Stimulated activated CD4-positive, alpha-beta T cell treated with anti-CD3 and anti-CD28 coated beads, Interleukin-15, amount 100 ng/mL, for 24 hours (primary cell): ENCODE measurements around the gene OR10G7.

ENCODE experiments used
- DNase-seq: peaks from one replicate; pipeline ENCODE4 v3.0.0-alpha.2; 2020

Gene OR10G7, protein sequence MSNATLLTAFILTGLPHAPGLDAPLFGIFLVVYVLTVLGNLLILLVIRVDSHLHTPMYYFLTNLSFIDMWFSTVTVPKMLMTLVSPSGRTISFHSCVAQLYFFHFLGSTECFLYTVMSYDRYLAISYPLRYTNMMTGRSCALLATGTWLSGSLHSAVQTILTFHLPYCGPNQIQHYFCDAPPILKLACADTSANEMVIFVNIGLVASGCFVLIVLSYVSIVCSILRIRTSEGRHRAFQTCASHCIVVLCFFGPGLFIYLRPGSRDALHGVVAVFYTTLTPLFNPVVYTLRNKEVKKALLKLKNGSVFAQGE

GRCh38 chr11:124041254-124041653, at the start of gene OR10G7:
OR10G7 (minus strand) TSS chr11:124041325; CDS start chr11:124039001, 2,324 bp downstream.
- DNase-seq = no peak

- DNase-seq = no peak
Observed at GRCh38 chr11:124085997-124086846, 45.1 kb upstream of the OR10G7 start.

DNA sequence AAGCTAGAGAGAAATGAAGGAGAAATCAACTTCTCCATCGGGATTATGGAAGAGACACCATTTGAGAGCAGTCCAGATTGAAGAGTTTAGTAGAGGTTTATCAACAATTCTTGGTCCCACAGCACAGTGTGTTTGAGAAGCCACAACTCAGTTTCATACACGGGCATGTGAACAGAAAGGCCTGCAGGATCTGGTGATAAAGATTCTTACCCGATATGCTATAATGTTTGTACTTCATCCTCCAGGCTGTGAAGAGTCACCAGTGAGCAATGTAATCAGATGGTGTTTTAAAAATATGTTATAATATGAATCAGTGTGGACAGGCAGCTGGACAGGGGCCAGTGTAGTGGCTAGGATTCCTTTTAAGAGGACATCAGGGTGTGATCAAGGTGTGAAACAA, 44.5 kb upstream of the OR10G7 start:
- no peak for DNase-seq

DNA sequence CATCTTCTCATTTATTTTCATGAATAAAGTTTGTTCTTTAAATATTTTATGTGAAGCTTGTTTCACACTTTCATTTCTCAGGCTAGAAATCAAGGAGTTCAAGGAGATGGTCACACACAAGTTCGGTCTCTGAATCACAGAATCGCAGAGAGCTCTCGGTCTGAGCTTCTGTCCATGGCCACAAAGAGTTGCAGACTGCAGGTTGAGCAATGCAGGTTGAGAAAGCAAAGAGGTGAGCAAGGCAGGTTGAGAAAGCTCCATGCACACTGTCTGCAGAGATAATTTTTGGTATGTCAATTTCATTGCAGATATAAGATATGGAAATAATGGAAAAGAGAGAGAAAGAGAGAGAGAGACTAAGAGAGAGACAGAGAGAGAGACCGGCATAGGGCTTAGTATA, 41.2 kb upstream of the OR10G7 start:
- no peak for DNase-seq

DNA sequence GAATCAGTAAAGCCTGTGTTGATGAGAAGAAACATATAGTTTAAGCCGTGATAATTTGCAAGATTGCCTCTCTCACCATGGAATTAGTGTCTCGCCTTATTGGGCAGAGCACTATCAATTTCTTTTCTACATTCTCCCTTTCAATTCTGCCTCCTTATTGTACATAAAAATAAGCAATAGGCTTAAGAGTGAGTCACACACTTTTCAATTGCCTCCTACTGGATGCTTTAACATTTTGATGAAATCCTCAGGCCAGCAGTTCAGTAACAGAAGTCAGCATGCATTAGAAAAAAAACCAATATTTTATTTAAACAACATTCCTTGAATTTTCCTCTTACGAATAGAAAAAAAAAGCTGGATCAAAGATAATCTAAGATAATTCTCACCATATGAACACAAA, 40.4 kb upstream of the OR10G7 start:
- DNase-seq = no peak

DNA sequence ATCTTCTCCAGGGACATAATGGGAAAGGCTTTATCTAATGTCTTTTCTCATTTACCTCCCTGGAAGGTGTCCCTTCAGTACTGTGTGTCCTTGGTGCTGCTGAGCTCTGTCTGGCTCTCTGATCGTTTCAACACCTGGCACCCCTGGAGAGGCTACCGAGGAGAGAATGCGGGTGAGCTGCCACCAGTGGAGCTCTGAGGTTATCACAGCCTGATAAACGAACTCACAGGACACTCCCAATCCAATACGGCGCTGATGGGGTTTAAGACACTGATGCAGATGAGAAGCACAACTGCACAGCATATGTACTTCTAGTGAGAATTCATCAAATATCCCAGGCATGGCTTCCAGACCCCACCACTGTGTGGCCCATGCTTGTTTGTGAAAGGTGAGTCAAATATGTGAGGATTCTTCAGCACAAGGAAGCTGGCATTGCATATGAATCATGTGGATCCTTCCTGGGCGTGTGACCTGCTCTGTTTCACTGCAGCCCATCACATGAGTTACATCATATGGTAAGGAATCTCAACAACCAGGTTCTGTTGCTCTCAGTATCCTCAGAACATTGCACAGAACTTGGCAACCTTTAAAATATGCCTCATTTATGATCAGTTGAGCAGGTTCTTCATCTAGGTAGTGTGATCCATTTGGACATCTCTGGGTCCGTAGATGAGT, 39.3 kb upstream of the OR10G7 start:
- DNase-seq = no peak

GRCh38 chr11:124079631-124080326, 38.7 kb upstream of the OR10G7 start:
- no peak for DNase-seq

DNA sequence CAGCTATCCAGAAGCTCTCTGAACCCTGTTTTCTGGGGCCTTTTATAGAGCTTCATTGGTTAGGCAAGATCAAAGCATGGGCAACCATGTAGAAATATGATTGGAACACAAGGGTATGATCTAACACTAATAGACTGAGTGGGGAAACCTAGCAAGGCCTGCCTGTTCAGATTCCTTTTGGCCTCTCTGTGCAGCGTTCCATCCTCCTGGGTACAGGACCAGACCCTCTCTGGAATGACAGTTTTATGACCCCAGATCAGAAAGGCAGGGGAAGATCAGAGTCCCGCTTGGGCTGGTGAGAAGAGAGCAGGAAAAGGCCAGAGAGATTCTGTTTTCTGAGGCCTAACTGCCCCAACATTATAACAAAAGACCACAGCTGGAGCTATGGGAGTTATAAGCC, 37.5 kb upstream of the OR10G7 start:
- no peak for DNase-seq

- no peak for DNase-seq
Observed at GRCh38 chr11:124077266-124077665, 36.1 kb upstream of the OR10G7 start.

DNA sequence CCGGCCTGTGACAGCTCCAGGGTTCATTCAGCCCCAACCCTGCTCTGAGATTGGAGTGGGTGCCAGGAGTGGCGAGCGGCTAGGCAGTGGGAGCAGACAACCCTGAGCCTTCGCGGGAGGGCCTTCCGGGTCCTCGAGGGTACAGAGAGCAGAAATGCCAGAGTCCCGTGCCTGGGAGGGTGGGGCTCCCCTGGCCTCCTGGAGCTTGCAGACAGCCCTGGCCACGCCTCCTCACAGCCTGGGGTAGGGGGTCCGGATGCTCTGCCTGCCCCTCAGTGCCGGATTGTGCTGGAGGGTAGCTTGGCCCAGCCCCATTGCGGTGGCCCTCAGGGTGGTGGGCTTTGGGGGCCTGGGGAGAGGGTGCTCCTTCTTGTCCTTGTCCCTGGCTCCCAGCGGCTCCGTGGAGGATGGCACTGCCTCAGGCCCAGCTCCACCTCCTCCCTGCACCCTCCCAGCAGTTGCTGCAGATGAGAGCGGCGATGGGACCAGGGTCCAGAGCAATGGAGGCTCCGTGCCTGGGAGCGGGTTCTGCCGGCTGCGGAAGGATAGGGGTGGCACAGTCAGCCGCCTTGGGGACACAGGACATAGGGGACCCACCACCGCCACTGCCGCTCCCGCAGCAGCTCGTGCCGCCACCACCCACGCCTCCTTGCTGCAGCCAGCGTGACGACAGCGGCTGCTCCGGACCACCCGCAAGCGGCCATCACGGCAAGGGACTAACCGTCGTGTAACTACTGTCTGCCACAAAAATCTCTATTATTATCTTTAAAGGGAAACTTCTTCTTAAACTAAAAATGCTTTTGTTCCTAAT, 34.9 kb upstream of the OR10G7 start:
- DNase-seq = peak; percentile 30

- no peak for DNase-seq
Observed at GRCh38 chr11:124075492-124075840, 34.3 kb upstream of the OR10G7 start.

GRCh38 chr11:124074554-124074953, 33.4 kb upstream of the OR10G7 start:
- DNase-seq = no peak

DNA sequence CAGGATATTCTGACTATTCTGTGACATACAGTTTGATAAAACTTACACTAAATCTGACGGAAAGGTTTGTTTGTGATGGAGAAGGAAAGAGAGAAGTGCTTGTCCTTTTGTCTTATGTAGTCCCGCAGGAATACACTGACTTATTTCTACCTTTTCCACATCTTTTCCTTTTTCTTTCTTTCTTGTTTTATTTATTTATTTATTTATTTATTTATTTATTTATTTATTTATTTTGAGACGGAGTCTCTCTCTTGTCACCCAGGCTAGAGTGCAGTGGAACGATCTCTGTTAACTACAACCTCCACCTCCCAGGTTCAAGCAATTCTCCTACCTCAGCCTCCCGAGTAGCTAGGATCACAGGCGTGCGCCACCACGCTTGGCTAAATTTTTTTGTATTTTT, 31.0 kb upstream of the OR10G7 start:
- DNase-seq = no peak

GRCh38 chr11:124071623-124071948, 30.5 kb upstream of the OR10G7 start:
- no peak for DNase-seq

DNA sequence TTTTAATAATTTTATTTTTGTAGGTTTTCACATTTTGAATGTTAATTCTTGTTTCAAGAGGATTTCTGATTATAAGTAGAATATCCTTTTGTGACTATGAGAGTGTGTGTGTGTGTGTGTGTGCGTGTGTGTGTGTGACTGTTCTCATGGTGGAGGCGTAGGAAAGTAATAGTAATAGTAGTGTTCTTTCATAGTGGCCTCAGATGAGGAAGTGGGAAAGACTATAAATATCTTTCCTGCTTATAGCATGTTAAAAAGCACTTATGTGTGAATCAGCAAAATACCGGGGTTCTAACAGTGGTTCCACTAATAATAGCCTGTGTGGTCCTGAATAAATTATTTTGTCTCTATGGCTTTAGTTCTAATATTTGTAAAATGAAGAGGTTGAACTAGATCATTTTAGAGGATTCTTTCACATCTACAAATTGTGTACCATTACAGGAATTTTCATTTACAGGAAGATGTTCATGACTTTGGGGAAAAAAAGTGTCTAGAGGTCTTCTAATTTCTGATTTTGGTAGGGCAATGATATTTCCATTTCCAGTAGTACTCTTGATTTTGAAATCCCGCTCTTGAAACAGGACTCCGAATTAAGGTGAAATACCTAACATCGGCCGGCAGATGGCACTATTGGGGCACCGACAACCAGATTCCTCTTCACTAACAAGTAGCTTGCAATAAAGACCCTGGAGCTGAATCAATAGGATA, 29.9 kb upstream of the OR10G7 start:
- DNase-seq = peak; percentile 74

DNA sequence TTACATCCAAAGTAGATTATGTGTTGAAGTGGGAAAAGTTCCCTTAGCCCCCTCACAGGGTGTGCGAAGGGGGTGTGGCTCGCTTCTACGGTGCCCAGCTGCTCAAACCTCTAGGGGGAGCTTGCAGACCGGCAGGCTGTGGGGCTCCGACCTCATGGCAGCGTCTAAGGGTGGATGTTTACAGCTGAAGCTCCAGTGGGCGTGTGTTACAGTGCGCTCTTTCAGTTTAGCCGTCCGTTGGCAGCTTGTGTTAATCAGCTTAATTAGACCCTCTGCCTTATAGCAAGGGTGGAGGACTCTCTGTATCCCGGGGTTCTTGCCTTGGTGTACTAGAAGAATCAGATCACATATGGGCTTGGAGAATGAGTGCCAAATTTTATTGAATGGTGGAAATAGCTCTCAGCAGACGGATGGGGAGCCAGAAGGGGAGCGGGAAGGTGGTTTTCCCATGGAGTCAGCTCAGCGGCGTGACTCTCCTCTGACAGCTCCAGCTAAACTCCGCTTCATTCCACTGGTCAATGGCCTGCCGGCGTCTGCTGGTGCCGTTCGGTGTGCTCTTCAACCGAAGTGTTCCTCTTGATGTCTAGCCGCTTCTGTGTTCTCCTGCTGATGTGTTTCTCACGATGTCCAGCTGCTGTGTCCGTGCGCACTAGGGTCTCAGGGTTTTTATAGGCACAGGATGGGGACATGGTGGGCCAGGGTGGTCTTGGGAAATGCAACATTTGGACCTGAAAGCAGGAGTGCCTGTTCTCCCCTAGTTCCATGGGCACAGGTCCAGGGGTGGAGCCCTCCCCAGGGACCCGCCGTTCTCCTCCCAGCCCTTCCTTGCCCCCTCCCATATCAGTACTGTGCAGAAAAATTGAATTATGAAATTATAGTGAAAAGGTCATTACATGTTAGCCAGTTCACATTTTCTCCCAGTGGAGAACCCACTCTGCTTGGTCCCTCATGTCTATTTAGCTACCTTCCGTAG, 28.6 kb upstream of the OR10G7 start:
- DNase-seq = peak; percentile 57

- no peak for DNase-seq
Observed at GRCh38 chr11:124068601-124069110, 27.5 kb upstream of the OR10G7 start.

- no peak for DNase-seq
Observed at GRCh38 chr11:124052966-124053365, 11.8 kb upstream of the OR10G7 start.

- no peak for DNase-seq
Observed at GRCh38 chr11:124050748-124051147, 9.6 kb upstream of the OR10G7 start.

DNA sequence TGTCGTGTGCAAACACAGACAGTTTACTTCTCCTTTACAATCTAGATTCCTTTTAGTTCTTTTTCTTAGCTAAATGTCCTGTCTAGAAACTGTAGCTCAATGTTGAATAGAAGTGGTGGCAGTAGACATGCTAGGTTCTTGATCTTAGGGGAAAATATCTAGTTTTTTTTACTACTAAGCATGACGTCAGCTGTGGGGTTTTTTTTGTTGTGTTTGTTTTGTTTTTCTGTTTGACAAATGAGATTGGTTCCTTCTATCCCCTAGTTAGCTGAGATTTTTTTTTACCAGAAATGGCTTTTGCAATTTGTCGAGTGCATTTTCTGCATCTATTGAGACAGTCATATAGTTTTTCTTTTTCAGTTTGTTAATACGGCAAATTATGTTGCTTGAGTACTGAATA, 2.3 kb upstream of the OR10G7 start:
- DNase-seq = no peak
